HCEC 1CT (cell line): ENCODE results near the gene PARD3B.

Experiments used
- DNase-seq: peaks from one replicate; pipeline ENCODE4 v3.0.0-alpha.2; 2017

PARD3B gene

DNA sequence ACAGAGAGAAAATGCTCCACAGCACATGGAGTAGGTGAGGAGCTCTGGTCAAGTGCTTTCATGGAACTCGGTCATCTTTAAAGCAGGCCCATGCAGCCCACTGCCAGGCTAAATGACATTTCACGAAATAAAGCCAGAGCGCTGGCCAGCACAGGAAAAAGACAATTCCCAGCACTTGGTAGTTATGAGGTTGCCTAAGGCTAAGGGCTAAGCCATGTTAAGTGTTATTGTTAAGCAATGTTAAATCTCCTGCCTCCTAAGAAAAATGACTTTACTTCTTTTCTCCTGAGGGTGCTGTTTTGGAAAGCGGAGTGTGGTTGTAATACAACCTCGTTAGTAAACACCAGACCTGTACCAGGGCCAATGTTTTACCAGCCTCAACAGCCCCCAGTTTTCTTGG is 1011.1 kb downstream of the PARD3B start:
- DNase-seq = no peak

DNA sequence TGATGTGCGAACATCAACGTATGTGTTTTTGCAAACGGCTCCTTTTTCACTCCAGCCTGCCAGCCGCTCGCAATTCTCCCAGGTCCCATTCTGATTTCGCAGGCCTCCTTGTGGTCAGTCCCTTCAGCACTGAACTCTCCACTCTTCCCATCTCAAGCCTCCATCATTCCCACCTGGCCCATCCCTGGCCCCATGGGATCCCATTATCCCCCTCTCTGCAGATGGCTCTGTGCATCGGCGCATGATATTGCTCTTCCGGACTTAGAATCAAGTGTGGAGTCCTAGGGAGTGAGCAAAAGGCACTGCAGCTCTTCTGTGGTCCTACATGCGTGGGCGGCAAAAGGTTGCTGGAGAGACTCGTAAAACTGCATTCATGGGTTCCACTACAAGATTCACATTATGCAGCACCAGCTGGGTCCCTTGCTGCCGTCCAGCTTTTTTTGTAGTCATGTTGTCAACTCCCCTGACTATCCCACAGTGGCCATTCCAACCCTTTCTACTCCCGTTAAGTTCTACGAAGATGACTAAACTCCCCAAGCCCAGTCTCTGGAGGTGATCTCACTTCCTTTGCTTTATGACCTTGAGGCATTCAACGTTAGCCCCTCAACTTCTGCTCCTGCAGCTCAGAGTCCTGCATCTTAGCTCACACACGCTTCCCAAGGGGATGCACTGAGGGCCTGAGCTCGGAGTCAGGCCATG is 1011.7 kb downstream of the PARD3B start:
- no peak for DNase-seq

DNA sequence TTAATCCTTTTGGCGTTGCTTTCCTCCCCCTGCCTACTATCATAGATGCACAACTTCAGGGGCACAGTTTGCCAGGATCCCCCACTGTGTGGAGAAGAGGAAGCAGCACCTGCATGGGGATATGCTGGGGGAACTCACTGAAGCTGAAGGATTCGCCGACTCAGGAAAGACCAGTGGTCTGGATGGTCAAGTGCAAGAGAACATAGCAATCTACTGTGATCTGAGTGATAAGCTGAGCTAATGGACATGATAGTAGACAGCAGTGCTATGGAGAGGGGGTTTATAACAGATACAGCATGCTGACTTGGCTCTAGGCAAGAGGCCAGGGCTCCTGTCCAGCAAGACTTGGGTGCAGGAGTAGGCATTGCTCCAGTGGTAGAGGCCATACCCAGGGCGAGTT is 1012.6 kb downstream of the PARD3B start:
- no peak for DNase-seq

DNA sequence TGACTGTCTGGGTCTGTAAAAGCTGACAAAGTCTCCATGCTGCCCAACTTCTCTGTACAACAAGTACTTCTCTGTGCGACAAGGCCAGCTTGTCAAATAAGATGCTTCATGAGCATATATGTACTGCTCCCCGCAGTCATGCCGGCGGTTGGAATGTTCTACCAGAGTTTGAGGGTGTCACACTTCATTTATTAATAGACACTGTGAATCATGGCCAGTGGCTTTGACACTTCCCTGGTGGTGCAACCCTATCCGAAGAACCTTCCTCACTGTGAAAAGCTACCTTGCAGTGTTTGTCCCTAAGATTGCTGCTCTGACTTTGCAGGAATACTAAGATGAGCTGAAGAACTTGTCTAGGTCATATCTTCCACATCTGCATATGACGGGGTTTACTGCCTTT is 1016.2 kb downstream of the PARD3B start:
- DNase-seq = no peak

DNA sequence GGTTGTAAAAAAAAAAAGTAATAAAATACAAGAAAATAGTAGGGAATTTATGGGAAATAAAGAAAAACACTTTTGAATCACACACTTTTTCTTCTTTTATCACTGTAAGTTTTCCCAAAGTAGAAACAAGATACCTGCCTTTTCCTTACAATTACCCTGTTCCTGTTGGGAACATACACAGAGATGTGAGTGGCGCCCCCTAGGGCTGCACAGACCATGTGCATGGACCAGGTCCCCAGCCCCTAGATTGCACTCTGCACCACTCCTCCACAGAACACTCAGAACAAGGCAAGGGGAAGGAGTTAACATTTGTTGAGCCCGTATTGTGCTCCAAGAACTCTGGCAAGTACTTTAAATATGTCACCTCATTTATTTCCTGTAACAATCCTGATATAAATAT is 1018.4 kb downstream of the PARD3B start:
- no peak for DNase-seq

DNA sequence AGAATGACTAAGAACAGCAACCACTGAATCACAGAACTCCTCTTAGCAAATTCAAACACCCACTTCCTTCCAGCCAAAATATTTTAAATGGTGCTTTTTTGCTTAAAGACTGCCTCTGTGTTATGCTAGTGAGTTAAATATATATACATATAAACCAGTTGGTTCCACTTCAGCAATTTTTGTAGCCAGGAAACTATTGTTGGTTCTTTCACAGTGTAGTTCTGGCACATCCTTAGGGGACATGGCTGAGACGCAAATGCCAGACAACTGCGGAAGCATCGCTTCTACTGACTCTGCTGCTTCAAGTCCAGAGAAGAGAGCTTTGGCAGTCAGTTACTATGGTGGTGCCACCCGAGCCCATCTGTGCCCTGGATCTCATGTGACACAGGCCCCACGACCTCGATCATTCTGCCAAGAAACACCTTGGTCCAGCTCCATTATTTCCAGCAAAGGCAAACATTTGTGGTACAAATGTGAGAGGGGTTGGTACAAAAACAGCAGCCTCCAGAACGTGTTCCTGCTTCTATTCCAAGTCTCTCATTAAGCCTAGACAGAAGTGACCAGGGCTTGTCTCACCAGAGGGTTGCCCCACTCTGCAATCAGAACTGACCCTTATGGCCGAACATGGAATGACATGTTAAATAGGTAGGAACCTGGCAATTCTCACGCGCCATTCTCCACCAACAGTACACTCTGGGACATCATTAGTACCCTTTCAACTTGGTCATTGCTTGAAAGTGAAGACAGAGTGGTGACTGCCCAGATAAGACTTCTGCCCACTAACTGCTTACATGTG is 1019.3 kb downstream of the PARD3B start:
- no peak for DNase-seq

DNA sequence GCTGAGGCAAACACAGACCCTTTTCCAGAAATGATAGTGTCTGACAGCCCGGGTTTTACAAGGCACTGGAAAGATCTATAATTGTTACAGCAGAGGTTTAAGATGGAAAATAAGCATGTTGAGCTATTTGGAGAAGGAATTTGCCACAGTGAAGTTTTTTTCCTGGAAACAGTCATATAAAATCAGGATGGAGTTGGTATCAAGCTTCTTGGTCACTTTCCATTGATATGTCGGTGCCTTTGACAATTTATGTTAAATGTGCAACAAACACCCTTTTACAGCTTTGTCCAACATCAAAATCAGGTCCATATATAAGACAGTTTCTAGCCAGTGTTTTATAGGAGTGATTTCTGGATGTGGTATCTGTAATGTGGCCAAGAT is 1019.9 kb downstream of the PARD3B start:
- DNase-seq = no peak

DNA sequence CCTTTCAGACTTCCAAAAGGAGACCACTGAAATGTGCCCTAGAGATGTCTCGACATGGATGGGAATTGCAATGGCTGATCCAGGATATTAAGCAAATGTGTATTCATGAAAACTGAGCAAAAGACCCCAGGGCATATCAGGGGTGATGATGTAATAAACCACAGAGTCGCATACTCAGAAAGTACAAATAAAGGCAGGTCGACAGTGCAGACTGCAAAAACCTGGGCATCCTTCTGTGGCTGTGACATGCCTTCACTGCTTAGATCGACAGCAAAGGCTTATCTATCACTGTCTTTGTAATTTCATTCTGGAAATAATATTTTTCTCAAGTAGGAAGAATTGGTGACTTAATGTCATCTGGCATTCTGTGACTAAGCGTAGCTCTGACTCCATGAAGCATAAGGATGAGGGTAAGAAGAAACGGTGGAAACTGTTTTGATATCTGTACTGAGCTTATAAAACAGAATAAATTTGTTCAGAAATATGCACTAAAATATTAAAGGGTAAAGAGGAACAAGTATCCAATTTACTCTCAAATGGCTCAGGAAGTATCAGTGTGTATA is 1021.4 kb downstream of the PARD3B start:
- DNase-seq = no peak

DNA sequence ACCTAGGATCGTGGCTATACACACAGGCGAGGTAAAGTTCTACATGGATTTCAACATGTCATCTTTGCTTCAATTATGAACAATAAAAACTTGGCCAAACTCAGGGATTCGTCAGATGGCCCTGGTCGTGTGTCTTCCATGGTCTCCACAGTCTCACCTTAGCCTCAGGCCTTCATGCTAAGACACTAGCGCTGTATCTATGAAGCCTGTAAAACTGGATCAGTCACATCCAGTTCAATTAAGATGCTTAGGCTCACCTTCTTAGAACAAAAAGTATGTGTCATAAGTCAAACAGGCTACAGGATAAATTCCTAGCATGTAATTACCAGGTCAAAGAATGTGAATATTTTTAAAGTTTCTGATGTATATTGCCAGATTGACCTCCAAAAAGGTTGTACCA is 1023.3 kb downstream of the PARD3B start:
- no peak for DNase-seq

DNA sequence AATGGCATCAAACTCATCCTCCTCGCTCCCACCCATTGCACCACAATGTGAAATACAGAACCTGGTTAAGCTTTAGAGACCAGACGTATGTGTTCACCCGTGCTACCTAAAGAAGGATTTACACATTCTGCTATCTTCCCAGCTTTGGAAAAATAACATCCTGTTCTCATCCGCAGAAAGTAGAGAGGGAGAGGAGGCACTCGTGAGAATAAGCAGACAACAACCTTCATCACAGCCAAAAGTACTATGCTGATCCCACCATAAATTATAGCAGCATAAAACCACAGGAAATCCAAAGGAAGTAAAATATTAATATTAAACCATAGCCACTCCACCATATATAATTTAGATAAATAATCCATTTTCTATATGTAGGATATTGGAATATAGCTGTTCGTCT is 1025.4 kb downstream of the PARD3B start:
- DNase-seq = no peak

DNA sequence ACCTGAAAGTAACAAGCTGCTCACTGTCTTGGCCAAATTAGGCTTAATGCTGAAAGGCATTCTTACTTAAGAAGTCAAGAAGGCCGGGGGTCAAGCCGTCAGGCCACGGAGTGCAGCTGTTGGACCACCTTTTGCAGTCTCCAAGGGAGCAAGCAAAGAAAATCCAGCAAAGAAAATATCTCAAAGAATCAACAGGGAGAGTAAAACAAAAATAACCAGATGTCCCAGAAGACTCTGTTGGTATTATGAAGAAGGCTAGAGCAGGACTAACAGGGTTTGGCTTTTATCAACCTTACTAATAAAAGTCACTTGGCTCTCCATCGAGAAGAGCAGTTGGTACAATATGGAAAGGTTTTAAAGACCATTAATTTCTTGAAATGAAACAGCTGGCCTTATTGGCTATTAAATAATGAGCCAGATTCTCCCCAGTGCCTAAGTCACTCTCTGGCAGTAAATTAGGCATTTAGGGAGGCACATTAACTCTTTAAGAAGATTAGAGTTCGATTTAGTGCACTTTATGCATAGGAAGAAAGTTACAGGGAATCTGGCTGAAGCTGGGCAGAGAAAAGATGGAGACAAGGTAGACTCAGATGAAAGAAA is 1026.2 kb downstream of the PARD3B start:
- no peak for DNase-seq

DNA sequence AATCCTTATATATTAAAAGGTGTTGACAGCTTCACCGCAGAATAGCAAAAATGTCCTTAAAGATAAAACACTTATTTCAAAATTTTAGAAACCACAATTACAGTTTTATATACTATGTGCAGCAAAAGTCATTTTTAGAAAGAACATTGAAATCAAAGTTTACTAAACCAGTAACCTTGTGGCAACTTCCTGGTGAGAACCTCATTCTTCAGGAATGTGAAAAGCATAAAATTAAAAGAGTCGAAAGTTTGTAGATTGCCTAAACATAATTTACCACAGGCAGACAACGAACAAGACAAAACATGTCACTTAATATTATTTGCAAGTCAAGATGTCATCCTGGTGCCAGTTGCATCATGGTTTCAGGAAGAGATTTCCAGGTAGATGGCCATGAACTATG is 1028.7 kb downstream of the PARD3B start:
- peak; percentile 25 for DNase-seq

DNA sequence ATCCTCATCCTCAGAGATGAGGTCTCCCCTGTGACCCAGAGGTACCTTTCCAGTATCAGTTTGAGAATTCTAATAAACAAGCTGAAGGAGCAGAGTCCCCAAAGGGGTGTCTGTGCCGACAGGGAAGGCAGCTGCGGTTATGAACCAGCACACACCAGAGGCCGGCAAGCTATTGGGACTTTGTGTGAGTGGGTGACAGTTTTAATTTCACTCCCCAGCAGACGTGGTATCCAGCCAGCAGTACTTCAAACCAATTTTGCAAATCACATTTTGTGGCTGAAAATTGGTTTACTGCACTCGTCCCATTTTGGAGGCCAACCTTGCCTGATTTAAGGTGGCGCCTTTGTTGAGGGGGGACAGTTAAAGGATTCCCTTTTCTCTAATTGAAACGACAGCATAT is 1034.1 kb downstream of the PARD3B start:
- no peak for DNase-seq

DNA sequence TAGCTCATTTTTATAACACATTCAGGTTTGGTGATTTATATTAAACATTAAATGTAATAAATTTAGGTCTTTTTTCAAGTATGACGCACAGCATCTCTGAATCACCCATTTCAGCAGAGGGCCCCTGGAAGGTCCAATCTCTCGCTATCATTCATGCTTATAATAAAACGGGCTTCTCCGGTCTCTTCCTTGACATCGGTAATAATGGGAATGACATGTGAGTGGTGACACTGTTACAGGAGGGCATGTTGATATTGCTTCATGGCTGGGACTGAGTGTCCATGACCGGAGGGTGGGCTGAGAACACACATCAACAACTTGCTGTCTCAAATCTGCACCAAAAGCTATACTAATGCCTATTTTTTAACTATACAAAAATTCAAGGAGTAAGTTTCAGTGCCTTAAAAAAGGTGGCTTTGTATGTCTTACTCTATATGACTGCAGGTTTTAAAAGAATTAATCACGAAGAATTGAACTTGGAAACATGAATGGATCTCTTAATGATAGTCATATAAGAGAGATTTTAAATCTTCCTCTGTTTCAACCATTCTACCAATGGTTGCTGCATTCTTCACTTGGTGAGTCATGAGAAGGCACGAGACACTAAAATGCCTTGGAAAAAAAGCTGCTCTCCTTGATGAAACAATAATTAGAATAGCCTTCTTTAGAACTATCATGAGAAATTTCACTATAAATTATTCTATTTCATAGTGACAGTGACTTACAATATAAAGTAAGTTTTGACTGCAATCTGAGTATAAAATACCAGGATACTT is 1035.1 kb downstream of the PARD3B start:
- peak; percentile 32 for DNase-seq

DNA sequence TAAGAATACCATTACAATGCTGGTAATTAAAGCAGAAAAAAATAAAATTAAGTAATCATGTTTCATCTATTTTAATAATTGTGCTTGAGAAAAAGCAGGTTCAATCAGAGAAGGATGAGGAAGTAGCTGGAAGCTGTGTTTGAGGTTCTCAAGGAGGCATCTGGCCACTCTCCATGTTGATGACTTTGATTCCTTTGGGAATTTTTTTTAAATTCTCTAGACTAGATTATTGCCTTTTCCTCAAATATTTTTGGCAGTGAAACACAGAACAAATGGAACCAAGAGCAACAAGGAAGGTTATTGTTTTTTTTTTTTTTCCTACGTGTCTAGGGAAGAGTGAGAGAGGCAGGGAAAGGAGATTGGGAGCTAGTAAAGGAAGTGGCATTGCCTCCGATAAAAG is 1037.1 kb downstream of the PARD3B start:
- no peak for DNase-seq

DNA sequence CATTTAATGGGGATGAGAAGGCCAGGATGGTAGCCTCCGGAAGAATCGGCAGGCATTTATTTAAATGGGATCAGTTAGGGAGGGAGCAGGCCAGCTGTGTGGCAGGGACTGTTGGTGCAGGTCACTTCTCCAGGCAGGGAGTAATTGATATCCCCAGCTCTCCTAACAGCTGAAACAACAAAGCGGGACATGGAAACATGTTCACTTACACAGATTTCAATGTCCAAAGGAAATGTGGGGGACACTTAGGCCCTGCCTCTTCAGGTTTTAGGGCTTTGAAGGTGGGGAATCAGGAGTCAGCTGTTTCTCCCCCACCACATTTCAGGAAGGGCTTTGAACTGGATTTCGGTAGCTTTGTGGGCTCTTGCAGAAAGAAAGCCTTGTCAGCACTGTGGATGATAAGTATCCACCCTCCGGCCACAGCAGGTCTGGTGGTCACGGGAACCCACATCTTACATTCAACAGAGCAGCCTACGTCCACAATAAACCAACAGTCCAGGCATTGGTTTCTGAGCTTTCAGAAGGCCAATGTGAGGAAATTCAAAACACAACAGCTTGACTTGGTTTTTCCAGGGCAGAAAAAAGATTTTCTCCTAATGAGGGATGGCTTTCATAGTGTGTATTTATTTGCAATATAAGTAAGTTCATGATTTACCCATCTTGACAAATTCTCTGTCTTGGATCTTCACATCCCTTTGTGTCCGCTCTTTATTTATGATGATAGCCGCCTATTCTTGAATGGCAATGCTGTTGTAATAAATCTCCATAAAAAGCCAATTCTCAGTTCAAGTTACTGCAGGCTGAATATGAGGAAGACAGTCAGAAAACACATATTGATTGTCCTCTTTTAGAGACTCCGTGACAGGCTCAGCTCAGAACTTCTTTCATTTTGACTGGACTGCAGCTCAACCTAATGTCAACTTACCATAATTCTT is 1040.4 kb downstream of the PARD3B start:
- DNase-seq = no peak

DNA sequence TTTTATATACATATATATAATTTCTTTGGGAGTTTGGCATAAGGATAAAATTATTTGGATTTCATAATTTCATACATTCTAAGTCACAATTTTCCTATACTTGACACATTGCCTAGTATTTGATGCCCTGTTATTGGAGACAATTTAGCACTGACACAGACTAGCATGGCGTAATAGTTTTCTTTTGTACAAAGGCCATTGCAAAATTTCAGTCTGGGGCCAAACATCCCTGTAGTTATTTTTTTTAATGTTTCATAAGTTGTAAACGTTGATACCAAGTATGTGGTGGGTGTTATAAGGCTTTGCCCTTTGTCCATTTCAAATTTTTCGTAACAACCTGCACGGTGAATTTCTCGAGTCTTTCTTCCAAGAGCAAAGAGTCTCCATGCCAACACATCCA is 1041.4 kb downstream of the PARD3B start:
- DNase-seq = no peak

DNA sequence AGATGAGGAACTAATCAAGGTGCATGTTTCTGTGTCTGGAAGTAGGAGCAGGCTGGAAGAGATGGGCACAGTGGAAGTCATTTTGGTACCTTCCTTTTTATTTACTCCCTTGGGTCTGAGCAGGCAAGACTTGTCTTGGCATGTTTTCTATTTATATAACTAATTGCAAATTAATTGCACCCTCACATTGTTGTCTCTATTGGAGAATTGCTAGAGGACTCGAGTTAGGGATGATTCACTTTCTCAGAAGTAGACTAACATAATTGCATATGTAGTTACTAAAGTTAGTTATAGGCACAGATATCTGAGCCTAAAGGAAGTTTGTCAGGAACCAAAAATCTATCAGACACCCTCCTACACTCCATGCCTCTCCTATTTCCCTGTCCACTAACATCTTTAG is 1044.2 kb downstream of the PARD3B start:
- DNase-seq = no peak

DNA sequence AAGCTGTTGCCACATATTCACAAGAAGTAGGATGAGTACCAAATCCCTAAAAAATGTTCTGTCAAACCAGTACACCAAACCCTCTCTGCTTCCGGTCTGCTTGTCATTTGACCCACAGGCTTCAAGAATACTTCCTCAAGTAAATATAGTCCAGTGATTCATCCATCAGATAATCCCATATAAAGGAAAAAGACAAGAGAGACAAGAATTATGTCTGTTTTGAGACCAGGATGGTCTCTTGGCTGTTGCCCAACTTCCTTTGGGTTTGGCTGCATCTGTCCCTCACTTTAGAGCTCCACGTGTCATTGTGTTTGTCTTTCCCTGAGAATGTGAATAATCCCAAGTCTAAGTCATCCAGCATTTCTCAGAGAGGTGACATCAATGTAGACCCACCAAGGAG is 1045.5 kb downstream of the PARD3B start:
- peak; percentile 82 for DNase-seq

DNA sequence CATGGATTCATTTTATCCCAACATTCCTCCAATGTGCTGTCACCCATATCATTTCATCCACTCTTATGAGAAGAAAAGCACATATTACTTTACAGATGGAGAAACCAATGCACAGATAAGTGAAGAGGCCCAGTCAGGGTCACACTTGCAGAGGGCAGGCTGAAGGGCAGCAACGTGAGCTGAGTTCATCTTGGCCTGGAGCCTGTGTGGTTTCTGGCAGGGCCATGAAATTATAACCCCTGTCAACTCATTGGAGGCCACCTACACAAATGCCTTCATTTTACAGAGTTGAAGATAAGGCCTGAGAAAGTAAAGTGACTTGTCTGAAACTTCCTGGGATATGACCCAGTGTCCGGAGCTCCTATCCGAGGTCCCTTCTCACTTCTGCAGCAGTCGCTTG is 1048.6 kb downstream of the PARD3B start:
- no peak for DNase-seq

DNA sequence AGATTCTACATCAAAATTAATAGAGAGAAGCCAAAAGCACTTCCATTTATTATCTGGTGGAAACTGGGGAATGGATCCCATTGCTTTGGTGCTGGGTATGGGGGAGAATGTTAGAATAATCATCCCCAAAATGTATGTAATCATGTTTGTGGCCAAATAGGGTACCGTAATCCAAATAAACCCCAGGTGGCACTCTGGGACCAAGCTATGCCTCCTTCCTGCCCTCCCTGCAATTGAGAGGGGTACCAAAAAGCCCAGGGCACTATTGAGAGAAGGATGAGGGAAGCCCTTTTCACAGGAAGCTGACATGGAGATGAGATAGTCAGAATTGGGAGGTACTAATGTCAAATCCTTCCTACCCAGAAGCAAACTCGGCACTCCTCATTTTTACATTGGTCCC is 1051.3 kb downstream of the PARD3B start:
- DNase-seq = no peak
